Measurements from ENCODE around the gene EXOC6.

EXOC6 gene

GRCh38 chr10:92826504-92826903 lies 21.8 kb upstream of the EXOC6 start:
- H3K27ac ChIP-seq: no peak overlapping the region
- TF ChIP-seq CTCF (IDR thresholded peaks at IDR 0.05) (no peak), ZFX (IDR thresholded peaks at IDR 0.05; ENCODE audit: borderline replicate concordance) (no peak)

- no peak overlapping the region for H3K27ac ChIP-seq
- TF ChIP-seq CTCF (IDR thresholded peaks at IDR 0.05) (no peak), ZFX (IDR thresholded peaks at IDR 0.05; ENCODE audit: borderline replicate concordance) (no peak)
Observed at GRCh38 chr10:92829042-92829785, 19.1 kb upstream of the EXOC6 start.

GRCh38 chr10:92829786-92830377 lies 18.4 kb upstream of the EXOC6 start:
- no peak overlapping the region for H3K27ac ChIP-seq

GRCh38 chr10:92830478-92831389 lies 17.6 kb upstream of the EXOC6 start:
- TF ChIP-seq CTCF (IDR thresholded peaks at IDR 0.05): no peak
- no peak for TF ChIP-seq ZFX (IDR thresholded peaks at IDR 0.05; ENCODE audit: borderline replicate concordance)
- no peak overlapping the region for H3K27ac ChIP-seq

More at GRCh38 chr10:92829786-92830377, 18.4 kb upstream of the EXOC6 start:
- TF ChIP-seq CTCF (IDR thresholded peaks at IDR 0.05) (no peak), ZFX (IDR thresholded peaks at IDR 0.05; ENCODE audit: borderline replicate concordance) (no peak)

GRCh38 chr10:92832121-92832520 lies 16.2 kb upstream of the EXOC6 start:
- H3K27ac ChIP-seq: no peak overlapping the region
- TF ChIP-seq CTCF (IDR thresholded peaks at IDR 0.05): no peak
- TF ChIP-seq ZFX (IDR thresholded peaks at IDR 0.05; ENCODE audit: borderline replicate concordance): no peak

GRCh38 chr10:92832998-92833650 lies 15.2 kb upstream of the EXOC6 start:
- H3K27ac ChIP-seq: no peak overlapping the region
- TF ChIP-seq CTCF (IDR thresholded peaks at IDR 0.05): no peak
- TF ChIP-seq ZFX (IDR thresholded peaks at IDR 0.05; ENCODE audit: borderline replicate concordance): no peak

Data from 22Rv1 (cell line).